NOMO-1 treated with dmso at 0.1 percent for 144 hours (cell line): ENCODE results near the gene CTNNA3.

Experiments
- DNase-seq: peaks from one replicate; lab custom pipeline; 2025; ENCODE audit not compliant: unreplicated experiment; lab: John Stamatoyannopoulos, UW

The CTNNA3 gene

GRCh38 chr10:67141300-67141699, 554.7 kb downstream of the CTNNA3 start:
- DNase-seq: no peak

DNA sequence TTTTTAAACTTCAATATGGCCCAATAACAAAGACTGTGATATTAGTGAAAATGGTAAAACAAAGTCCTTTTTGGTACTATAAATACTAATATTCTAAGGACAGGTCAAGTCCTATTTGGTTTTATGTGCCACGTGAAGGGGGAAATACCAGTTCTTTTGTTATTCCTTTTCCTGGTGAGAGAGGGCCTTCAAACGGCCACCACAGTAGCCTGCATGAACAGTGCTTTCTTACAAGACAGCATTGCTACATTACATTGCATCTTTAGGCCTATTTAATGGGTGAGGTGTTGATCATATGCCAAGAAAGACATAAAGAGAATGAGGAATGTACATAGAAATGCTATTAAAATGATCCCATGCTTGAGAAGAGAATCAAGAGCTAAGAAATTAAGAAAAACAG, 555.4 kb downstream of the CTNNA3 start:
- no peak for DNase-seq

DNA sequence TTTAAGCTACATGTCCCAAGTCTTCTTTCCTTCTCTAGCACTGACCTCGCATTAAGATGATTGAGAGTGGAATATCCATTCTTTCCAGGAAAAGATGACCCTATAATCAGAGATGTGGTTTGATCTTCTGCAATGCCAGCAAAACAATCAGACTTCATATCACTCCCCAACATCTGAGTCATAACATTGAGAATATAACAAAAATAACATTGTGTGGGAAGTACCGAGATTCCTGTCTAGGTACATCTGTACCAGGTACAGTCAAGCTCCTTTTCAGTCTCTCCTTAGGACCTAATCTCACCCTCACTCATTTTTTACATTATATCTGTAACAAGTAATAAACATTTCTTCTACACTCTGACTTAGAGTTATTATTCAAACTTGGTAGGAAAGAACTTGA, 568.6 kb downstream of the CTNNA3 start:
- no peak for DNase-seq

DNA sequence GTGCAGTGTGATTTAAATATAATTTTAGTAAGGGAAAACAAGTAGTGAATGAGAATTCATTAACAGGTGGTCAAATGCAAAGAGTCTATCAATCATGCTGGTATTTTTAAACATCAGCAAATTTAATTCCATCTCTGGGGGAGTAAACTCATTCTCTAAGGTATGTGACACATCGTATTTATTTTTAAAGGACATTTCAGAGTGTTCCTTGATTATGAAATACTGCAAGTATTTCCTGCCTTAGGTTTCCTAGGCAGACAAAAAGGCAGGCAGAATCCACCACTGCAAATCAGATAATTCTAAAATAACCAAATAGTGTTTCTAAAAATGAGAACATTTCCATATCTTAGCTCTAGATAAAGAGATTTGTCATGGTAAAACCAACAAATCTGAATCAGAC, 576.3 kb downstream of the CTNNA3 start:
- no peak for DNase-seq

DNA sequence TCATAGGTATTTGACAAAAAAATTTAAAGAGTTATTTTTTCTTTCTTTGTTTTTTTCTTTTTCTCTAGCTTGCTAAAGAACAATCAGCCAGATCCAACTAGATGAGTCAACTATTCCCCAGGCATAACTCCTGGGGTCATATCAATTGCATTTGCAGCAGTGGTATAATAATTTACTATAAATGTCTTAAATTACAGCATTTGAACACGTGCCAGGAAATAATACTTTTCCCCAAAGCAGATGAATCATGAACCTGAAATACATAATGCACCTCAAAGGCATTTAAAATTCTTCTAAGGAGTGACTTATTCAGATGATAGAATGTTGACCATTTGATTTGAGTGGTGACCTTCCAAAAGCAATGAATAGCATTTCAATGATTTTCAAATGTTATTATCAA, 580.0 kb downstream of the CTNNA3 start:
- no peak for DNase-seq

- no peak for DNase-seq
These were observed 581.0 kb downstream of the CTNNA3 start for GRCh38 chr10:67114945-67115344.

DNA sequence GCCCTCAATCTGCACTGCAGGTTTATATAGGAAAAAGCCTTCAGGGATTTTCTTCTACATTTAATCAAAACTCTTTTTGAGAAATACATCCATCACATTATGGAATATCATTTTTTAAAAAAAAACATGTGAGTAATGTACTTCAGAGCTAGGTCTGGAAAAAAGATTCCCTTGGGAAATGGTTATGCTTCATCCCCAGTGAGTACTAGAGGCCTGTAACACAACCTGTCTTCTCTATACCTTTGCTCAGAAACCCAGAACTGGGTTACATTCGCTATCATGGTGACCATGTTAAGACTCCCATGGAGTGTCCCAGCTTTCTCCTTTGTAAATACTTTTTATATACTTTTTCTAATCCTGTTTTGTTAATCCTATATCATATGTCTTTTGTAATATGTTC, 583.2 kb downstream of the CTNNA3 start:
- DNase-seq: no peak

GRCh38 chr10:67110286-67110685, 585.7 kb downstream of the CTNNA3 start:
- no peak for DNase-seq

- DNase-seq: no peak
These were observed 588.3 kb downstream of the CTNNA3 start for GRCh38 chr10:67107670-67108069.

DNA sequence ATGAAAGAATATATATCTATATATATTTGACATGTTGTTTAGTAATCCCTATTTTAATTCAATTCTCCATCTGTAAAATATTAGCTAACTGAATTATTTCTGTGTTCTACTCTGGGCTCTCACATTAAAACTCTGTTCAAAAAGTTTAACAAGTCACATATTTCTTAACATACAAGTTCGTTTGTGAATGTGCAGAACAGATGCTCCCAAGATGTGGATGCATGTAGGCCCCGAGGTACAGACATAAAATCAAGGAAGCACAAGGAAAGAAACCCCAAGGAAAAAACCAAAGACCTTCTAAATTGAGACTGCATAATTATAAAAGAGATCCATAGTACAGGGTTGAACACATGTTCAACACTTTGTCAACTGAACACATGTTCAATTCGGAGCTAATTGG, 595.0 kb downstream of the CTNNA3 start:
- no peak for DNase-seq

DNA sequence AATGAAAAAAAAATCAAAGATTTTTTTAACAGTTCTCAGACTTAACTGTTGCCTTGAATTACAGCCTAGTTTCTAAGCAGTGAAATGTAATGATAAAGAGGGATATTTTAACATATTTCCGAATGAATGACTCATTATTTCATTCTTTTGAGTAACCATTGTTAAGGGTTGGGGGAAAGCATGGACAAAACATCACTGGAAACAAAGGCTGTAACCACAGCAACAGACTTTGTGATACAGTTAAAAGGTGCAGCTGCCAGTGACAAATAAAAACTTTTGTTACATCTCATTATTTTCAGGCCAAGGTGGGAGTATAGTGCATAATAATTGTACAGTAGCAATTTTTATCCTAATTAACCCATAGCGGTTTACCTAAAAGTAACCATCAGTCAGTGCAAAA, 597.5 kb downstream of the CTNNA3 start:
- DNase-seq: no peak

- no peak for DNase-seq
These were observed 600.5 kb downstream of the CTNNA3 start for GRCh38 chr10:67095531-67095930.

DNA sequence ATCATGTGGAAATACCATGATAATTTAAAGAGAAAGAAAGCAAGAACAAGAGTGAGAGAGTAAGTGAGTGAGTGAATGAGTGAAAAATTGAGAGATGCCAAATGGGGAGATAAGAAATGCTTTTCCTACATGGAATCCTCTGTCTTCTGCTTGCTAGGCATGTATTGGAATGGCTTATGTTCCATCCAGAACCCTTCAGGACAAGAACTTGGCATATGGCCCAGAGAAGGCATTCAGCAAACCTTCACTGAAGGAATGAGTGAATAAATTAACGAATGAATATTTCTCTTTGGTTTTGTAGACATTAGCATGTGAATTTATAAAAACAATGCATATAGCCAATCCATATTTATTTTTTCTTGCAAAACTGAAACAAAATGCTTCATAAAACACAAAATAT, 608.0 kb downstream of the CTNNA3 start:
- DNase-seq: no peak

- DNase-seq: no peak
These were observed 608.9 kb downstream of the CTNNA3 start for GRCh38 chr10:67087135-67087425.

DNA sequence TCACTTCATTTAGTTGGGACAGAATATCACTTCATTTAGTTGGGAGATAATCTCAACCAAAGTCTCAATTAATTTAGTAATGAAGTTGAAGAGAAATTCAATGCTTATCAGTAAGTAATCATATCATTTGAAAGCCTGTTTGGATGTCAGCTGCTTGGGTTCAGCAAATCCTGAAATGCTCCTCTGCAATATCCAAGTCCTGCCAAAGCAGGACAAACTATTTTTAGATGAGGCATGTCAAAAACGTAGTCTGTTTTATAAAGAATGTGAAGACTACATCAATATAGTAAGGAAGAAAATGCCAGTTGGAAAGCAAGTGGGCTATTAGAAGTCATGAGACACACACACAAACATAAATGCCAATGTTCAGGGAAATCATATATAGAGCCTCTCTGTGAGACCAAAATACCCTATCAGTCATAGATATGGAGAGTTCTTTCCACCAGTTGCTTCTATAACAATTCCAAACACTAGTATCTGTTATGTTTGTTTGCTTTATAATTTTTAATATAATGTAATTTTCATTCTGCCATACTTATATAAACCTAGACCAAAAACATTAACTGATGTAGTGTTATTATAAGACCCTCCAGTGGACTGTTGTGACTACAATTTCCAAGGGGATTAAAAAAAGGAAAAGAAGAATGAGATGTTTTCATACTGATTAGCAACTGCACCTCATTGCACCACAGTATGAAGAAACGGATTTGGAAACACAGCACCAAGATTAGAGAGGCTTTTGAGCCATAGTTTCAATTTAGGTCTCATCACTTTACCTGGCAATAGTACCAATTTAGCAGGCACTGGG, 609.5 kb downstream of the CTNNA3 start:
- no peak for DNase-seq

DNA sequence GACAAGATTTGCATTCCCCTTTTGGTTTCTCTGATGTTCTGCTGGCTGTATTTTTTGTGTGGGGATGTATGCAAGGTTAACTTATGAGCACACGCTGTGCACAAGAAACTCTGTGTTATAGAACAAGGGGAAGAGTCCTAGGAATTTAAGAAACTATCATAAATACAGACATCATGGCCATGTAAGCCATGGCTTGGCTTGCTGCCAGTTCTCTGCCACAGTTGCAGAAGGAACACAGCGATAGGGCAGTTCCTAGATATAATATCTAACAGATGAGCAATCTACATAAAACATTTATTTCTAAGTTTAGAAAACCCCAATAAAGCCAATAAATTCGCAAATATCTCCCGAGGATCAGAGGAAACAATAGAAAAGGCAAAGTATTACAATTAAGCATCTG, 616.9 kb downstream of the CTNNA3 start:
- no peak for DNase-seq

DNA sequence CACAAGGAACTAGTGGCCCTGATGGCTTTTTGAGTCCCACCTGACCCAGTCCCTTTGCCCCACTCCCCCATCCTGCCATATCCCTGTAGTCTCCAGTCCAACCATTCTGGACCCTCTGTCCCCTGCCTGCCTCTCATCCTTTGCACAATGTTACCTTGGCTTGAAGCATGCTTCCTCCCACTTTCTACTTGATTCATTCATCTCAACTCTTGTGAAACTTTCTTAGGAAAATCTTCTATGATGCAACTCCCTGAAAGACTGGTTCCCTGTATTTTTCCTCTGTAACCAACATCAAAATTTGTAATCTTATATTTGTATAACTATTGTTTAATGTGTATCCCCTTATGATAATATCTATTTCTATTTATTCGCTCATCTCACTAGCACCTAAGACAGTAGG, 618.6 kb downstream of the CTNNA3 start:
- DNase-seq: no peak

DNA sequence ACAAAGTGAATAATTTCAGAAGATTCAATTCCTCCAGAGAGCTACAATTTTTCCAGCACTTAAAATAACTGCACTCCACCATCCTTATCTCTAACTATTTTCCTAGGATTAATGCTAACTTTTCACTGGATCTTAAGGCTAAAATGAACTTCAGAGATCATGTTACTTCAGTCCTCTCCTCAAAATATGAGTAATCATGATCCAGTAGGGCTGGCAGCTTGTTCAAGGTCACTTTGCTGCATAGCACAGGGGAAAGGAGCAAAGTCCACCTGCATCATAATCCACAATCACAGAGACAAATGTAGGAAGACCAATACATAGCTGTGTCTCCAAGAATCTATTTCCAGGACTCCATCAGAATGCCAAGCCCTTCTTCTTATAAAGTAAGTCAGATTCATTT, 619.9 kb downstream of the CTNNA3 start:
- no peak for DNase-seq

DNA sequence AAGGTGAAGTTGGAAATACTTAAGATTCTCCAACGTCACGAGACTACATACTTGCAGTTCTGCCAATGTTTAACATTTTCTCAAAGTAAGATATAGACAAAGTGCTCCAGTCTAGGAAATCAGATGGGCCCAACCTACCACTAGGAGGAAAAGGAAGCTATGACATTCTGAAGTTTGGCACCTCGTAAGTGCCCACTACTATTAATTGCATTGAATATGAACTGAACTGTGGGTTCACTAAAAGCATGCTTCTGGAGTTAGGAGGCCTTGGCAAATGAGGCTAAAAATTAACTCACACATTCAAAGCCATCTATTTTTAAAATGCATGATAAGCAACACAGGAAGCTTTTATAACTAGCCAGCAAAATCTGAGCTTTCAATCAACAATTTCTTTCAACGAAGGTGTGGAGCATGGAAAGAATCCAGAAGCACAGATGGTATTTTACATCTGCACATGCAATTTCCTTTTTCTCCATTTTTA, 620.5 kb downstream of the CTNNA3 start:
- no peak for DNase-seq

- DNase-seq: no peak
These were observed 623.3 kb downstream of the CTNNA3 start for GRCh38 chr10:67072654-67073053.

GRCh38 chr10:67050415-67050814, 645.6 kb downstream of the CTNNA3 start:
- DNase-seq: no peak

DNA sequence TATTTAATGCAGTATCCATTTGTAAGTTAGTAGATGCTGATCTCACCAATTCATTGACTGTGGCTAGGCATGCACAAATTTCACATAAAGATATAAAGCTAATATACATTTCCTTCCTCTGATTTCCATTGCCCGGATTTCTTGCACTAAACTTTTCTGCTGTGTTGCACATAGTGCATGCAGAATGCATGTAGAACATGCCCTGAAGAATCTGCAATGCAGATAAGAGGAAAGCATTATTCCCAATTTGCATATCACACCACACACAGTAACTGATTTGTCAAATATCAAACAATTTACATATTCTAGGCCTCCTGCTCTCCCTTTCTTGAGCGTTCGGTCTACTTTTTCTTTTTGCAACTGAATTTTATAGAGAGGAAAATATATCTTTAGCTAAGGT, 646.0 kb downstream of the CTNNA3 start:
- DNase-seq: no peak

DNA sequence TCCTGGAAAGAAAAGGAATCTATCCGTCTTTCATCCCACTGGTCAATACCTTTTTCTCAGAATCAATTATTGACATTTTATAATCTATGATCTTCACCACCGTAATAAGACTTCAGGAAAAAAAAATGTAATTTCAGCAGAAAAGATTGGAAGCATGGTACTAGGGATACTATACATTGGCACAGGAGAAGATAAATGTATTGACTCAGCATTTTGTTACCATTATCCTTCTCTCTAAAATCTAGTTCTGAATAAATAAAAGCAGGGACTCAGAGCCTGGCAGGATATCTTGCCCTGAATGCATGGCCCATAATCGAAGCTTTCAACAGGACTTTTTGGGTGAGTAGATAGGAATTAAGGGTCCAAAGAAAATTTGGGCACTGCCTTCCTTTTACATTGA, 649.5 kb downstream of the CTNNA3 start:
- DNase-seq: no peak
